ENCODE data around the gene HS6ST2.

- no peak for TF ChIP-seq CTCF (conservative IDR thresholded peaks at IDR 0.05)
- TF ChIP-seq EZH2 (IDR thresholded peaks at IDR 0.05; ENCODE audit: low read depth): no peak
Measured at GRCh38 chrX:132820675-132821074, 137.8 kb downstream of the HS6ST2 start.

Measured in PC-9 (cell line).